HAP-1 (cell line): ENCODE results near the gene ABCB9.
"Not testable (repeated sequence)": the region's sequence is repeated elsewhere in the genome, so short reads cannot be mapped to it uniquely, and the experiment has no call there.

Source experiments
- DNase-seq, 2 experiments: peaks; one replicate each; pipeline ENCODE4 v3.0.0-alpha.2; 2016 to 2020; ENCODE audit warnings: low spot score in 2 of 2
- H3K27me3 ChIP-seq: fragments of 250-450 bp; sonication (Bioruptor Pico); 2 replicates; pipeline ENCODE4 v1.5.1; 2020; ENCODE audit warnings: low read depth, mild to moderate bottlenecking, moderate library complexity
- H3K36me3 ChIP-seq: fragments of 250-450 bp; sonication (Bioruptor Pico); replicated peaks from 2 replicates; pipeline ENCODE4 v1.5.1; 2020; ENCODE audit warnings: mild to moderate bottlenecking
- H3K4me1 ChIP-seq: fragments of 250-450 bp; sonication (Bioruptor Pico); 2 replicates; pipeline ENCODE4 v1.5.1; 2020; ENCODE audit warnings: mild to moderate bottlenecking
- H3K4me3 ChIP-seq: fragments of 250-450 bp; sonication (Bioruptor Pico); 2 replicates; pipeline ENCODE4 v1.5.1; 2020; ENCODE audit warnings: mild to moderate bottlenecking, moderate library complexity
- H3K9me3 ChIP-seq: fragments of 250-450 bp; sonication (Bioruptor Pico); 2 replicates; pipeline ENCODE4 v1.5.1; 2020; ENCODE audit warnings: mild to moderate bottlenecking, moderate library complexity
- in situ Hi-C: fragments of 300-500 bp; cut with MboI; formaldehyde crosslinking; loops from 3 replicates; pipeline ENCODE4 v1.14.3; 2020; ENCODE audit warnings: low sequenced_read_pairs, inconsistent platforms, mixed read lengths

Gene ABCB9

DNA sequence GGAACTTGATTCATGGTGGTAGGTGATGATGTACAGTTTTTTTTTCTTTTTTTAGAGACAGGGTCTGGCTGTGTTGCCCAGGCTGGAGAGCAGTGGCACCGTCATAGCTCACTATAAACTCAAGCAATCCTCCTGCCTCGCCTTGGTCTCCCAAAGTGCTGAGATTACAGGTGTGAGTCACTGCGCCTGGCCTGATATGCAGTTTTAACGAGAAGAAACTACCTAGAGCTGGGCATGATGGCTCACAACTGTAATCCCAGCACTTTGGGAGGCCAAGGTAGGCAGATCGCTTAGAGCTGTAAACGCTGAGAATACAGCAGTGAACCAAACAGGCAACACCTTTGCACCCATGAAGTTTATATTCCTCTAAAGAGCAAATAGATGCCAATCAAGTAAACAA lies 57.3 kb downstream of the ABCB9 start:
- Histone ChIP-seq H3K9me3 (no peaks in the 10 kb centered on the region), H3K36me3 (no peaks in the 10 kb centered on the region), H3K4me1 (no peaks in the 10 kb centered on the region), H3K4me3 (no peak overlapping the region), H3K27me3 (no peaks in the 10 kb centered on the region)
- in situ Hi-C loops: no loop called here
- DNase-seq: no peak

DNA sequence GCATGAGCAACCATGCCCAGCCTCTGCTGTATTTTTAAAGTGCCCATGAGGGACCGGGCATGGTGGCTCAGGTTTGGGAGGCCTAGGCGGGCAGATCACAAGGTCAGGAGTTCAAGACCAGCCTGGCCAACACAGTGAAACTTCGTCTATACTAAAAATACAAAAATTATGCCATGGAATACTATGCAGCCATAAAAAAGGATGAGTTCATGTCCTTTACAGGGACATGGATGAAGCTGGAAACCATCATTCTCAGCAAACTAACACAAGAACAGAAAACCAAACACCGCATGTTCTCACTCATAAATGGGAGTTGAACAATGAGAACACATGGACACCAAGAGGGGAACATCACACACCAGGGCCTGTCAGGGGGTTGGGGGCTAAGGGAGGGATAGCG lies 61.0 kb downstream of the ABCB9 start:
- H3K9me3 ChIP-seq, H3K36me3 ChIP-seq, H3K4me1 ChIP-seq, in situ Hi-C loops, H3K27me3 ChIP-seq, DNase-seq, H3K4me3 ChIP-seq: not testable (repeated sequence)

DNA sequence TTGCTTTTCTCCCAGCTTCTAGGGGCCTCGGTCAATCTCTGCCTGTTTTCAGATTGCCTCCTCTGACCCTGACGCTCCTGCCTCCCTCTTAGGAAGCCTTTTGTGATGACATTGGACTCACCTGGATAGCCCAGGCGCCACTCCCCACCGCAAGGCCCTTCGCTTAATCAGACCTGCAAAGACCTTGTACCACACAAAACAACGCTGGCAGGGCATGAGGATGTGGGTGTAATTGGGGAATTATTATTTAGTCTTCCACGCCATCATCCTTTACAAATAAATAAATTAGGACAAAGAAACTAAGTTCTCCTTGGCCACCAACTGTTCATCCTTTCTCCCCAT lies 62.6 kb downstream of the ABCB9 start:
- in situ Hi-C loops: no loop called here
- peaks cover under 1% of the 10 kb centered on the region; the same call in 1 of the 2 replicates for H3K4me1 ChIP-seq

DNA sequence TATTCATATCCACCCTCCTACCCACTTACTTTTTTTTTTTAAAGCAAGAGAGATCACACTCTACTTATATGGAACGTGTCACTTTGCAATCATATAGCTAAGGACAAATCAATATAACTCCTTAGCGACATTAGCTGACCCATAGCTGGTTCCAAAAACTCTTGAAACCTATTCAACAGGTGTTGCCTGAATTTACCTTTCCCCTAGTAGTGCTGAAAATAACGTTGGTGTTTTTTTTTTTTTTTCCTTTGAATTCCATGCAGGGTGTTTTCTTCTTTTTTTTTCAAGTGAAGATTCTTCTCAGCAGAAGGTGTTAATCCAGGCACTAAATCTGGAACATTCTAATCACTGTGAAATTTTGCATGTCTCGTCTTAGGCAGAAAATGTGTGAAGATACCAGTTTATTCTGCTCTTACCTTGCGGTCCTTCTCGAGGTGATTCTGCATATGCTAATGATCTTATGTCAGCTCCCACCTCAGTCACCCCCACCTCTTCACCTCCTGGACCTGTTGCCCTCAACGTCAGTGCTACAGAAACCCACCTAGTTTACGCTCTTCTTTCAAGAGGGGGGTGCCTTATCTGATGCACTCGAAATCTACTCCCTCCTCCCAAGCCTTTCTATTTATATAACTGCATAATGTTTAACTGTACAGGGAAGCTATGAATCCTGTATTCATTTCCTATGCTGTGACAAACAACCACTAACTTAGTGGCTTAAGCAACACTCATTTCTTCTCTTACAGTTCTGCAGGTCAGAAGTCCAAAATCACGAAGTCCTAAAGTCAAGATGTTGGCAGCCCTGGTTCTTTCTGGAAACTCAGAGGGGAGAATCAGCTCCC lies 63.2 kb downstream of the ABCB9 start:
- no peak for DNase-seq
- Histone ChIP-seq H3K9me3 (no peaks in the 10 kb centered on the region), H3K4me1 (peaks cover 6% of the 10 kb centered on the region), H3K27me3 (no peaks in the 10 kb centered on the region), H3K4me3 (no peak overlapping the region), H3K36me3 (no peaks in the 10 kb centered on the region)
- in situ Hi-C loops: no loop called here

More for the DNA sequence above, 62.6 kb downstream of the ABCB9 start:
- H3K4me3 ChIP-seq: no peak overlapping the region
- H3K36me3 ChIP-seq: no peaks in the 10 kb centered on the region
- H3K27me3 ChIP-seq: no peaks in the 10 kb centered on the region
- H3K9me3 ChIP-seq: no peaks in the 10 kb centered on the region
- no peak for DNase-seq

DNA sequence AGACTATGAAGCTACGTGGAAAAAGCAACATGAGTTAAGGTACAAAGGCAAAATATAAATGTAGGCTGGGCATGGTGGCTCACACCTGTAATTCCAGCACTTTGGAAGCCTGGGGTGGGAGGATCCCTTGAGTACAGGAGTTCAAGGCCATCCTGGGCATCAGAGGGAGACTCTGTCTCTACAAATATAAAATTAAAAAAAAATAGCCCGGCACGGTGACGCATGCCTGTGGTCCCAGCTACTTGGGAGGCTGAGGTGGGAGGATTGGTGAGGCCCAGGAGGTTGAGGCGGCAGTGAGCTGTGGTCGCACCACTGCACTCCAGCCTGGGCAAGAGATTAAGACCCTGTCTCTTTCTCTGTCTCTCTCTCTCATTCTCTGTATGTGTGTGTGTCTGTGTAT lies 66.4 kb downstream of the ABCB9 start:
- H3K4me1 ChIP-seq: peaks cover 7% of the 10 kb centered on the region
- H3K9me3 ChIP-seq: no peaks in the 10 kb centered on the region
- no peaks in the 10 kb centered on the region for H3K27me3 ChIP-seq
- in situ Hi-C loops: no loop called here
- DNase-seq: no peak
- no peak overlapping the region for H3K4me3 ChIP-seq
- H3K36me3 ChIP-seq: no peaks in the 10 kb centered on the region

DNA sequence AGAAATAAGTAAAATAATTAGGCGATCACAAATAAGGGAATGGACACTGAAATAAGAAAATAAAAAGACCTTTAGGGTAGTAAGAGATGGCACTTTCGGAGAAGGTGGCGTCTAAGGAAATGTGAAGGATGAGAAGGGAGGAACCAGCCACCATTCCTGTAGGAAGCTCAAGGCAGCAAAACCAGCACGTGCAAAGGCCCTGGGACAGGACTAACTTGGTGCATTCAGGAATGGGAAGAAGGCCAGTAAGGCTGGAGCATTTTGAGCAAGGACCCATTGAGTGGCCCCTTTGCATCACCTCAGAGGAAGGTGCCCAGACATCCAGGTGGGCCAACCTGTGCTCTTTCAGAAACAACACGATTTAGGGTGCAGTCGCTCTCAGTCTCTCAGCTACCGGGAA lies 69.6 kb downstream of the ABCB9 start:
- H3K36me3 ChIP-seq: no peaks in the 10 kb centered on the region
- DNase-seq: no peak
- H3K9me3 ChIP-seq: no peaks in the 10 kb centered on the region
- H3K27me3 ChIP-seq: no peaks in the 10 kb centered on the region
- H3K4me1 ChIP-seq: peaks cover 24% of the 10 kb centered on the region
- H3K4me3 ChIP-seq: peak overlapping the region; percentile 70
- in situ Hi-C loops: no loop called here

DNA sequence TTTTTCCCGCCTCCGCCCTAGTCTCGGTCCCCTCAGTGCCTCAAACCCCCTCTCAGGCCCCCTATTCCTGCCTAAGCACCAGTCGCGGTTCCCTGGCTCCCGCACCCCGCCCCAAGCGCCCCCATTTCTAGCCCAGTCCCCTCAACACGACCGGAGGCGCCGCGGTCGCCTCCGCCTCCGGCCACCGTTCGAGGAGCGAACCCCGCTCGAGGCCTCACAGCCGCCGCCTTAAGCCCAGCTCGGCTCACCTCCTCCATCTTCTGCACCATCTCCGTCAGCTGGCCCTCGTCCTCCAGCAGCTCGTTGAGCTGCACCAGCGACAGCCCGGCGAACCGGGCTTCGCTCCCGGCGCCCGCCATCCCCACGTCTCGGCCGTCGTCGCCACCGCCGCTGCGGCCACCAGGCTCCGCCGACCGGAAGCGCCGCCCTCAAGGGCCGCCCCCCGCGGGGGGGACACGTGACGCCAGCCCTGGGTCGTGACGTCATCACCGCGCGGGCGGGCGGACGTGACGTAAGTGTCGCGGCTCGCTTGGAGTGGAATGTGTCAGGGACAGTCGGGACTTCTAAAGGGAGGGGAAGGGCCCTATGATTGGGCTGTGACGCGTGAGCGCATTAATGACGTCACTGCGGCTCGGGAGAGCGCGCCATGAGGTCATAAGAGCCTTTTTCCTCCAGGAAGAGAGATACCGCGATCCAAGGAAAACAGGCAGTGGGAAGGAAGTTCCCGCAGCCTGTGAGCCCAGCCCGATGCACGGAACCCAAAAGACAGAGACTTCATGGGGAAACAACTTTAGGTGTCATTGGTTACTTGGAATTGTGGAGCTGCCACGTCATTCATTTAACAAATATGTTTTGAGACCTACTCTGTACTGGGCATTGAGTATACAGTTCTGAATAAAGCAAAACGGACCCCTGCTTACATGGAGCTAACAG lies 70.3 kb downstream of the ABCB9 start, which contains the start of gene VPS37B:
Gene VPS37B (minus strand): TSS at position 421 of the 933 bp plus-strand sequence. CDS start 62 bp downstream, at position 359.
- DNase-seq: peak; percentile 42 to 85
- Histone ChIP-seq H3K4me3 (peak within 1 kb of the TSS; percentile 70), H3K4me1 (peaks cover 29% of the 10 kb centered on the region), H3K27me3 (no peaks in the 10 kb centered on the region), H3K9me3 (no peaks in the 10 kb centered on the region), H3K36me3 (no peaks in the 10 kb centered on the region)
- in situ Hi-C loops: no loop called here

DNA sequence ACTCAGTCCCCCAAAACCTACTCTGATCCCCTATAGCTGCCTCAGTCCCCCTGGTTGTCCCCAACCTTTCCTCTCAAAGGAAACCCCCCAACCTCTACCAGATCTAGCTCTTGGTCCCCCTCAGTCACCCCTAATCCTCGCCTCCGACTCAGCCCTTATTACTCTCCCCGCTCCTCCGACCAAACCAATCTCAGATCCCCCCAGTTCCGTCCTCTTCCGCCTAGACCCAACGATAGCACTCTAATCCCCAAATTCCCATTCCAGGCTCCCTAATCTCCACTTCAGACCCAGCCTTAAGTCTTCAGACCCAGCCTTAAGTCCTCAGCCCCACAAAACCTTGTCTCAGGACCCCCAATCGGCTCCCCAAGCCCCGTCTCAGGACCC lies 71.0 kb downstream of the ABCB9 start:
- Histone ChIP-seq H3K27me3 (no peaks in the 10 kb centered on the region), H3K9me3 (no peaks in the 10 kb centered on the region), H3K4me1 (peaks cover 35% of the 10 kb centered on the region), H3K4me3 (peak overlapping the region; percentile 70), H3K36me3 (no peaks in the 10 kb centered on the region)
- in situ Hi-C loops: no loop called here
- no peak for DNase-seq

DNA sequence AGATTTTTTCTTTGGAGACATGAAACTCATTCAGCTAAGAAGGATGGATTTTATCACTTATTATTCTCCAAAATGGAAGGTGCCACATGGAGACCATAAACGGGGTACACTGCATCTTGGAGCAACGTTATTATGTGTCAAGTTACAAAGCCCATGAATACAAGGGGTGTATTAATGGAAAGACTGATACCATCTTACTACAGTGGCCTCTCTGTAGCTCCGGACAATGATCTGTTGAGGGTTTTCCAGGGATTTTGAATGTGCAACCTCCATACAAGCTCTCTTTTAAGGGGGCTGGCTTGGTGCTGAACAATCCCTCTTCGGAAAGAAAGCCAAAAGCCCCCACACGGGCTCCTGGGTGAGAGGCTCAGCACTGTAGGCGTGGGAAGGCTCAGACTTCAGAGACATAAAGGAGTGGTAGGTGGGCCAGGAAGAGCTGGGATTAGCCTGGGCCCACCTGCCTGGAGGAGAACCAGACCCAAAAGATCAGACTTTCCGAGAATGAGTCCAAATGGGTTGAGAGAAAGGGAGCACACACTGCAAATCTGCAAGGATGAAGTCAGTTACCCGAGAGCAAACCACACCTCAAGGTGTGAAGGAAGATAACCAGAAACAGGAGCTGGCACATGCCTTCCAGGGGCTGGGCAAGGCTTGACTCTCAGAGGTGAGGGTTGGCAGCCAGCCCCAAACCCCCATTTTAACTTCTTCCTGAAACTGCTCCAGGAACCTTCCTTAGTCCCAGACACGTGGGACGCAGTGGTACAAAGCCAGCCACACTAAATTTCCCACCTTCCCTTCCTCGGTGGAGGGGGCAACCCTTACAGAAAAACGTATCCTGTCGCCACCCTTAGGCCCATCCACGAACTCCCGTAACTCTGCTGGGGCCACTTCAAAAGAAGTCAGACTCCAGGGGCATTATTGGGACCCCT lies 71.8 kb downstream of the ABCB9 start:
- Histone ChIP-seq H3K4me3 (peak overlapping the region; percentile 70), H3K27me3 (no peaks in the 10 kb centered on the region), H3K9me3 (no peaks in the 10 kb centered on the region), H3K36me3 (no peaks in the 10 kb centered on the region), H3K4me1 (peaks cover 44% of the 10 kb centered on the region)
- DNase-seq: no peak
- in situ Hi-C loops: no loop called here

DNA sequence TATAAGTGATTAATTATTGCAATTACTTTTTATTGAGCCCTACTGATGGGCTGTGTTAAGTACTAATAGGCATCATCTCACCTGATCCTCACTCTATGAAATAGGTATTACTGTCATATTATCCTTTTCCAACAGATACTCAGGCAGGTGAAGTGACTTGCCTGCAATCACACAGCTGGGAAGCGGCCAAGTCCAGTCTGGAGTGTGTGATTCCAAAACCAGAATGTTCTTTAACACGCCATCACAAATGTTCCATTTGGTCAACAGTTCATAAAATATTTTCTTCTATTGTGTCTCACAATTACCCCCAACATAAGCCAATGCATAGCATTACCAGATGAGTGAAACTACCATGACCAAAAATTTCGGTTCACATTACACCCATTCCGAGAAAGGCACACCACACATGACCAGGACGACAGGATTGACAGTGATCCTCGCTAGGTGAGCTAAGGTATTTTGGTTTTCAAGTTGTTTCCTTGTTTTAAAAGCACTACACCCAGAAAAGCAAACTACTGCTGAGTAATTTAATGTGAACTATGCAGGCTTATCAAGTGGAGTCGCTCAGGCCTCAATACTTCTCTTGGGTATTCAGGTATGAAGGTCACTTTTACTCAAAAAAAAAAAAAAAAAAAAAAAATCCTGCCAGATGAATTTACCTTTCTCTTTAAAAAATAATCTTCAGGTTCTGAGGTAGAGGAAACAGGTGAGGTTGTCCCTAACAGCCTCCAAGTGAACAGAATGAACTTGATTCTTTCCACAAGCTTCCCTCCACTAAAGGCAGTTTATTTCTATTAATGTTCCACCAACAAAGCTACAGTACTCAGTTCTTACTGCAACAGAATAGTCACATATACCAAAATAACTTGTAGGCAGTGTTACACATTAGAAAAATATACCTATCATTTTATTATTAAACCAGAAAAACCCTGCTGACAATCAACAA lies 72.8 kb downstream of the ABCB9 start:
- Histone ChIP-seq H3K36me3 (no peaks in the 10 kb centered on the region), H3K9me3 (no peaks in the 10 kb centered on the region), H3K4me1 (peaks cover 52% of the 10 kb centered on the region), H3K4me3 (peak overlapping the region; percentile 70), H3K27me3 (no peaks in the 10 kb centered on the region)
- in situ Hi-C loops: no loop called here
- DNase-seq: no peak

DNA sequence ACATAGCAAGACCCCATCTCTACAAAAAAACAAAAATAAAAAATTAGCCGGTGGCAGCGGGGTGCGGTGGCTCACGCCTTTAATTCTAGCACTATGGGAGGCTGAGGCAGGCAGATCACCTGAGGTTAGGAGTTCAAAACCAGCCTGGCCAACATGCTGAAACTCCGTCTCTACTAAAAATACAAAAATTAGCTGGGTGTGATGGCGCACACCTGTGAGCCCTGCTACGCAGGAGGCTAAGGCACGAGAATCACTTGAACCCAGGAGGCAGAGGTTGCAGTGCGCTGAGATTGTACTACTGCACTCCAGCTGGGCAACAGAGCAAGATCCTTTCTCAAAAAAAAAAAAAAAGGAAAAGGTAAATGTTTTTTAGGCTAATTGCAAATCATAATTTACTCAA lies 73.5 kb downstream of the ABCB9 start:
- H3K27me3 ChIP-seq, H3K4me3 ChIP-seq, H3K9me3 ChIP-seq, in situ Hi-C loops, DNase-seq, H3K36me3 ChIP-seq: not testable (repeated sequence)
- peaks cover 54% of the 10 kb centered on the region for H3K4me1 ChIP-seq

DNA sequence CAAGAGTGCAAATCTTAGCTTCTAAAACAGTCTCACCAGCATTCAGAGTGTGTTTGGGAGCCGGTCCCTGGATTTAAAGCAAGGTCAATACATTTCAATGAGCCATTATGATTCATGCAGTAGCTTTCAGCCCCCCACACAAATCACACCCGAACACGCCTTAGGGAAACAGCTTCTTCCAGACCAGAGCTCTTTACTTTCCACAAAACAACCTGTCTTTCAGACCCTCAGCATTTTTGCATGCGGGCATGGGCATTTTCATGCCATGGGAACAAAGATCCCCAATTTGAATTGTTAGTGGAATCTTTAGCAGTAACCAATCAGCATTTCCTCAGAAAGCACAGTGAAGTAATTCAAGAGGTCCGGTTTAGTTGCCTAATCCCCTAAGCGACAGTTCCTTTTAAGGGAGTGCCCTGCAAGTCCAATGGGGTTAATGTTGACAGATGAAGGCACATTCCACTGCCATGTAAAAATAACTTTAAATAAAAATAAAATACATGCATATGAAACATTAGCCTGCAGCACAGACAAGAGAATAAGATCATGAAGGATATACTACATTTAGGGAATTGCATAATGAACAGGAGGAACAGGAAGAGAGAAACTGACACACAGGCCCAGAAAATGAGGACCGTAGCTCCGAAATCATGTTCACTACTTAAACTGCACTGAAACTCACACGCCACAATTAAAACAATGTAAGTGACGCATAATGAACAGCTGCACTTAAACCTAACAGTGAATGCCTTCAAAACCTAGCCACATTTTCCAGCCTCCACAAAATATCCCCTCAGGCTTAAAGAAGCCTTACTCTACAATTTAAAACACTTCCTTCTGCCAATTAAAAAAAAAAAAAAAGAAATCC lies 74.4 kb downstream of the ABCB9 start:
- no peaks in the 10 kb centered on the region for H3K27me3 ChIP-seq
- peak; percentile 90 to 97 for DNase-seq
- peak overlapping the region; percentile 7 for H3K4me3 ChIP-seq
- H3K9me3 ChIP-seq: no peaks in the 10 kb centered on the region
- in situ Hi-C loops: no loop called here
- peaks cover 62% of the 10 kb centered on the region for H3K4me1 ChIP-seq
- no peaks in the 10 kb centered on the region for H3K36me3 ChIP-seq
